ENCODE data around the gene MFAP4.

Gene MFAP4

GRCh38 chr17:19365833-19366636 lies 21.0 kb downstream of the MFAP4 start:
- H3K4me1 ChIP-seq: no peaks in the 10 kb centered on the region
- TF ChIP-seq CTCF (IDR thresholded peaks at IDR 0.05; ENCODE audit: low read depth, low read length): no peak
- H3K27me3 ChIP-seq: no peaks in the 10 kb centered on the region
- H3K9me3 ChIP-seq: no peaks in the 10 kb centered on the region
- H3K36me3 ChIP-seq: no peaks in the 10 kb centered on the region
- DNase-seq: no peak
- no peak overlapping the region for H3K4me3 ChIP-seq (ENCODE audit: low read depth, low read length)

DNA sequence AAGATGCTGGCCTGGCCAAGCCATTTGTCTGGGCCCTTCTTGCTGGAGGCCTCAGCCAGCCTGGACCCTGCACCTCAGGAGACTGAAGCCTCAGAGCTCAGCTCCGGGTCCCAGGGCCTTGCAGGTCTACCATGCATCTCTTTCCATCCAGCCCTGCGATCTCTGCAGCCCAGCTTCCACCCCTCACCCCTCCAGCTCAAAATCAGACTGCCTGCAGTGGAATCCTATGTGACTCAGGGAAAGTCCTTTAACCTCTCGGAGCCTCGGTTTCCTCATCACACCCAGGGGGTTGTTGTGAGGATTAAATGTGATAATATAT lies 21.5 kb downstream of the MFAP4 start:
- DNase-seq: no peak
- H3K4me1 ChIP-seq: no peaks in the 10 kb centered on the region
- H3K4me3 ChIP-seq (ENCODE audit: low read depth, low read length): no peak overlapping the region
- no peaks in the 10 kb centered on the region for H3K36me3 ChIP-seq
- H3K9me3 ChIP-seq: no peaks in the 10 kb centered on the region
- H3K27me3 ChIP-seq: no peaks in the 10 kb centered on the region
- no peak for TF ChIP-seq CTCF (IDR thresholded peaks at IDR 0.05; ENCODE audit: low read depth, low read length)

- no peak for DNase-seq
- Histone ChIP-seq H3K27me3 (no peaks in the 10 kb centered on the region), H3K9me3 (no peaks in the 10 kb centered on the region), H3K4me3 (ENCODE audit: low read depth, low read length) (no peak overlapping the region), H3K36me3 (no peaks in the 10 kb centered on the region), H3K4me1 (no peaks in the 10 kb centered on the region)
- no peak for TF ChIP-seq CTCF (IDR thresholded peaks at IDR 0.05; ENCODE audit: low read depth, low read length)
Observed at GRCh38 chr17:19364699-19365498, 22.1 kb downstream of the MFAP4 start.

- Histone ChIP-seq H3K36me3 (no peaks in the 10 kb centered on the region), H3K4me1 (no peaks in the 10 kb centered on the region), H3K4me3 (ENCODE audit: low read depth, low read length) (no peak overlapping the region), H3K9me3 (no peaks in the 10 kb centered on the region), H3K27me3 (no peaks in the 10 kb centered on the region)
- no peak for TF ChIP-seq CTCF (IDR thresholded peaks at IDR 0.05; ENCODE audit: low read depth, low read length)
- DNase-seq: no peak
Observed at GRCh38 chr17:19363460-19364035, 23.4 kb downstream of the MFAP4 start.

- no peaks in the 10 kb centered on the region for H3K4me1 ChIP-seq
- no peaks in the 10 kb centered on the region for H3K36me3 ChIP-seq
- no peak for TF ChIP-seq CTCF (IDR thresholded peaks at IDR 0.05; ENCODE audit: low read depth, low read length)
- H3K4me3 ChIP-seq (ENCODE audit: low read depth, low read length): peak overlapping the region; percentile 67
- no peak for DNase-seq
- no peaks in the 10 kb centered on the region for H3K27me3 ChIP-seq
- no peaks in the 10 kb centered on the region for H3K9me3 ChIP-seq
Observed at GRCh38 chr17:19363114-19363438, 23.9 kb downstream of the MFAP4 start.
